ENCODE measurements around the gene CACNA2D2.

GRCh38 chr3:50325497-50326181 is 177.8 kb downstream of the CACNA2D2 start:
- TF ChIP-seq POLR2AphosphoS5 (IDR thresholded peaks at IDR 0.05; ENCODE audit: low read depth, low read length) (no peak), JUNB (CRISPR knock-in tag; IDR thresholded peaks at IDR 0.05; ENCODE audit: borderline replicate concordance) (no peak), ZNF232 (CRISPR knock-in tag; IDR thresholded peaks at IDR 0.05; ENCODE audit: borderline replicate concordance) (no peak), AGO2 (optimal IDR thresholded peaks at IDR 0.05; ENCODE audit: low read depth, low read length) (peak; percentile 26), PHB2 (IDR thresholded peaks at IDR 0.05; ENCODE audit: partially characterized antibody) (no peak)

Measured in HepG2 (cell line).